Measurements from ENCODE around the gene ATP2C2. TPM values are rescaled to one million over a fixed set of nuclear protein-coding genes. Genes with fewer than 3 reads are reported as not detected.
A peak's percentile ranks its signal among the peaks of the same experiment; 100 is the strongest.

The ATP2C2 gene
- polyA plus RNA-seq, 1 of the 3 experiments (the other 2 are of a cell fraction): 0.33 TPM

- H4K20me1 ChIP-seq (ENCODE audit: insufficient read depth): no peaks in the 10 kb centered on the region
- H2AFZ ChIP-seq (ENCODE audit: low read depth): no peak overlapping the region
- CTCF ChIA-PET: interaction anchor here (0.6 to 5.1 kb wide), 7 partner anchors 13 to 458 kb away, joined by 3 to 79 read pairs (median 8); no protein-coding TSS in a partner anchor
- WGBS (ENCODE audit: low lambda C conversion rate): 64% methylated on average over 10 of the region's 10 CpGs
- H3K79me2 ChIP-seq (ENCODE audit: insufficient read depth): no peaks in the 10 kb centered on the region
- no peaks in the 10 kb centered on the region for H3K9me3 ChIP-seq
- no peaks in the 10 kb centered on the region for H3K36me3 ChIP-seq (replicated peaks in 1 of 2; ENCODE audit: control insufficient read depth in 1 of 2, insufficient read depth in 2 of 2, low read length in 1 of 2)
- H3K27ac ChIP-seq (ENCODE audit: low read depth in 2 of 2, low read length in 1 of 2): no peak overlapping the region
- no peak overlapping the region for H3K9ac ChIP-seq
- POLR2A ChIA-PET: no interaction called here
- no peaks in the 10 kb centered on the region for H3K27me3 ChIP-seq (ENCODE audit: insufficient read depth)
- peaks cover 5 to 8% of the 10 kb centered on the region in 2 experiments; a peak in 2 of 4 replicates for H3K4me1 ChIP-seq (ENCODE audit: control insufficient read depth in 1 of 2, insufficient read depth in 2 of 2, low read depth in 1 of 2, low read length in 1 of 2)
- peaks cover 6% of the 10 kb centered on the region for H3F3A ChIP-seq (replicated peaks; ENCODE audit: insufficient read depth)
- no peaks in the 10 kb centered on the region for H3K9me2 ChIP-seq
- H3K4me2 ChIP-seq: no peak overlapping the region
- TF ChIP-seq, protein P1, sequence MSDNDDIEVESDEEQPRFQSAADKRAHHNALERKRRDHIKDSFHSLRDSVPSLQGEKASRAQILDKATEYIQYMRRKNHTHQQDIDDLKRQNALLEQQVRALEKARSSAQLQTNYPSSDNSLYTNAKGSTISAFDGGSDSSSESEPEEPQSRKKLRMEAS (IDR thresholded peaks at IDR 0.05; ENCODE audit: low read depth): no peak
- TF ChIP-seq, protein P2, sequence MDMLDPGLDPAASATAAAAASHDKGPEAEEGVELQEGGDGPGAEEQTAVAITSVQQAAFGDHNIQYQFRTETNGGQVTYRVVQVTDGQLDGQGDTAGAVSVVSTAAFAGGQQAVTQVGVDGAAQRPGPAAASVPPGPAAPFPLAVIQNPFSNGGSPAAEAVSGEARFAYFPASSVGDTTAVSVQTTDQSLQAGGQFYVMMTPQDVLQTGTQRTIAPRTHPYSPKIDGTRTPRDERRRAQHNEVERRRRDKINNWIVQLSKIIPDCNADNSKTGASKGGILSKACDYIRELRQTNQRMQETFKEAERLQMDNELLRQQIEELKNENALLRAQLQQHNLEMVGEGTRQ (IDR thresholded peaks at IDR 0.05; ENCODE audit: borderline replicate concordance, low read depth, low read length): no peak
- TF ChIP-seq JUND (IDR thresholded peaks at IDR 0.05): 0 out of 2 replicates have a peak, but pooled peaks have one; percentile 9
- TF ChIP-seq NFIC (IDR thresholded peaks at IDR 0.05; ENCODE audit: borderline replicate concordance): peak; percentile 8; the same call in 1 of the 2 replicates
- TF ChIP-seq TCF12 (IDR thresholded peaks at IDR 0.05): peak; percentile 36; the same call in 1 of the 2 replicates
- TF ChIP-seq RXRA (IDR thresholded peaks at IDR 0.05; ENCODE audit: borderline replicate concordance, low read depth): peak; percentile 81; the same call in 1 of the 2 replicates
- no peak for TF ChIP-seq MEF2A (IDR thresholded peaks at IDR 0.05; ENCODE audit: borderline replicate concordance, low read depth)
- no peak overlapping the region for H3K4me3 ChIP-seq (ENCODE audit: low read depth in 2 of 2, low read length in 1 of 2)
- no peak for DNase-seq
Observed at GRCh38 chr16:84513123-84513522, 144.8 kb downstream of the ATP2C2 start.

DNA sequence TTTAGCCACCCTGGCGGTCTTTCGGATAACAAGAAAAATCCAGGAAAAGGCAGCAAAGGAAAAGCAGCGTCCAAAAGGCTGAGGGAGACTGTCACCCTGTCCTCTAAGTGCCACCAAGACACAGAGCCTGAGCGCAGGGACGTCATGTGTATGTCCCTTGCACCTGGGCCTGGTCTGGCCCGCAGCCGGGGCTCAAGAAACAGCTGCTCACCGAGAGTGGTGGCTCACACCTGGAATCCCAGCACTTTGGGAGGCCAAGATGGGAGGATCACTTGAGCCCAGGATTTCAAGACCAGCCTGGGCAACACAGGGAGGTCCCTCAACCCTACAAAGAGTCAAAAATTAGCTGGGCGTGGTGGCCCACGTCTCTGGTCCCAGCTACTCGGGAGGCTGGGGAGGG is 145.3 kb downstream of the ATP2C2 start:
- Histone ChIP-seq H3K27me3 (ENCODE audit: insufficient read depth) (no peaks in the 10 kb centered on the region), H4K20me1 (ENCODE audit: insufficient read depth) (no peaks in the 10 kb centered on the region), H3K9ac (no peak overlapping the region), H3K36me3 (replicated peaks in 1 of 2; ENCODE audit: control insufficient read depth in 1 of 2, insufficient read depth in 2 of 2, low read length in 1 of 2) (no peaks in the 10 kb centered on the region), H2AFZ (ENCODE audit: low read depth) (no peak overlapping the region), H3K4me2 (no peak overlapping the region), H3K4me3 (ENCODE audit: low read depth in 2 of 2, low read length in 1 of 2) (no peak overlapping the region), H3K9me2 (no peaks in the 10 kb centered on the region), H3F3A (replicated peaks; ENCODE audit: insufficient read depth) (peaks cover 7% of the 10 kb centered on the region), H3K79me2 (ENCODE audit: insufficient read depth) (no peaks in the 10 kb centered on the region), H3K4me1 (ENCODE audit: control insufficient read depth in 1 of 2, insufficient read depth in 2 of 2, low read depth in 1 of 2, low read length in 1 of 2) (peaks cover 6 to 8% of the 10 kb centered on the region in 2 experiments; a peak in 2 of 4 replicates), H3K9me3 (no peaks in the 10 kb centered on the region), H3K27ac (ENCODE audit: low read depth in 2 of 2, low read length in 1 of 2) (no peak overlapping the region)
- no peak for DNase-seq
- POLR2A ChIA-PET: no interaction called here
- 96% methylated on average over 7 of the region's 11 CpGs for WGBS (ENCODE audit: low lambda C conversion rate)
- CTCF ChIA-PET: interaction anchor here (1.4 to 5.1 kb wide), 7 partner anchors 8 to 457 kb away, joined by 4 to 79 read pairs (median 8); partner anchors contain the start of gene MEAK7
- TF ChIP-seq MEF2A (IDR thresholded peaks at IDR 0.05; ENCODE audit: borderline replicate concordance, low read depth): no peak
- no peak for TF ChIP-seq FOXJ3 (CRISPR knock-in tag; IDR thresholded peaks at IDR 0.05)
- no peak for TF ChIP-seq EZH2phosphoT487 (IDR thresholded peaks at IDR 0.05; ENCODE audit: borderline replicate concordance, low read depth)
- no peak for TF ChIP-seq GABPA (IDR thresholded peaks at IDR 0.05; ENCODE audit: low read depth)
- no peak for TF ChIP-seq YY1 (IDR thresholded peaks at IDR 0.05; ENCODE audit: low read depth)
- no peak for TF ChIP-seq SIN3A (IDR thresholded peaks at IDR 0.05; ENCODE audit: borderline replicate concordance, low read depth, low read length)
- TF ChIP-seq CHD2 (IDR thresholded peaks at IDR 0.05; ENCODE audit: low read length, partially characterized antibody): no peak
- no peak for TF ChIP-seq FOSL2 (IDR thresholded peaks at IDR 0.05; ENCODE audit: borderline replicate concordance, low read depth)
- no peak for TF ChIP-seq RCOR1 (IDR thresholded peaks at IDR 0.05; ENCODE audit: low read length)
- TF ChIP-seq TCF12 (IDR thresholded peaks at IDR 0.05): no peak
- TF ChIP-seq NFIC (IDR thresholded peaks at IDR 0.05; ENCODE audit: borderline replicate concordance): no peak
- TF ChIP-seq NRF1 (IDR thresholded peaks at IDR 0.05; ENCODE audit: low read depth, low read length): no peak
- TF ChIP-seq RFX5 (IDR thresholded peaks at IDR 0.05; ENCODE audit: low read length): no peak
- no peak for TF ChIP-seq REST (IDR thresholded peaks at IDR 0.05; ENCODE audit: low read depth, low read length)
- TF ChIP-seq, protein P3, sequence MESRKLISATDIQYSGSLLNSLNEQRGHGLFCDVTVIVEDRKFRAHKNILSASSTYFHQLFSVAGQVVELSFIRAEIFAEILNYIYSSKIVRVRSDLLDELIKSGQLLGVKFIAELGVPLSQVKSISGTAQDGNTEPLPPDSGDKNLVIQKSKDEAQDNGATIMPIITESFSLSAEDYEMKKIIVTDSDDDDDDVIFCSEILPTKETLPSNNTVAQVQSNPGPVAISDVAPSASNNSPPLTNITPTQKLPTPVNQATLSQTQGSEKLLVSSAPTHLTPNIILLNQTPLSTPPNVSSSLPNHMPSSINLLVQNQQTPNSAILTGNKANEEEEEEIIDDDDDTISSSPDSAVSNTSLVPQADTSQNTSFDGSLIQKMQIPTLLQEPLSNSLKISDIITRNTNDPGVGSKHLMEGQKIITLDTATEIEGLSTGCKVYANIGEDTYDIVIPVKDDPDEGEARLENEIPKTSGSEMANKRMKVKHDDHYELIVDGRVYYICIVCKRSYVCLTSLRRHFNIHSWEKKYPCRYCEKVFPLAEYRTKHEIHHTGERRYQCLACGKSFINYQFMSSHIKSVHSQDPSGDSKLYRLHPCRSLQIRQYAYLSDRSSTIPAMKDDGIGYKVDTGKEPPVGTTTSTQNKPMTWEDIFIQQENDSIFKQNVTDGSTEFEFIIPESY (IDR thresholded peaks at IDR 0.05; ENCODE audit: borderline replicate concordance, low read depth): no peak
- no peak for TF ChIP-seq RXRA (IDR thresholded peaks at IDR 0.05; ENCODE audit: borderline replicate concordance, low read depth)
- TF ChIP-seq, protein P2 (IDR thresholded peaks at IDR 0.05; ENCODE audit: borderline replicate concordance, low read depth, low read length): no peak
- no peak for TF ChIP-seq JUND (IDR thresholded peaks at IDR 0.05)

Measured in SK-N-SH (cell line).